Endothelial cell (in vitro differentiated cells): Measurements from ENCODE around the gene GNPDA1. TPM values are rescaled to one million over a fixed set of nuclear protein-coding genes. Genes with fewer than 3 reads are reported as not detected.

Experiments
- DNase-seq: peaks from one replicate; pipeline ENCODE4 v3.0.0; 2021; ENCODE audit warnings: low spot score
- H3K27ac Mint-ChIP-seq: one replicate; pipeline ENCODE4 v1.8.0; 2021; ENCODE audit warnings: mixed read lengths, inconsistent platforms; ENCODE audit not compliant: unreplicated experiment
- H3K27me3 Mint-ChIP-seq: one replicate; pipeline ENCODE4 v1.8.0; 2021; ENCODE audit warnings: mild to moderate bottlenecking, moderate library complexity, mixed read lengths, inconsistent platforms; ENCODE audit not compliant: unreplicated experiment
- H3K36me3 Mint-ChIP-seq: one replicate; pipeline ENCODE4 v1.8.0; 2021; ENCODE audit warnings: mild to moderate bottlenecking, low read depth, mixed read lengths, inconsistent platforms; ENCODE audit not compliant: unreplicated experiment
- H3K4me1 Mint-ChIP-seq: one replicate; pipeline ENCODE4 v1.8.0; 2021; ENCODE audit warnings: mild to moderate bottlenecking, mixed read lengths, inconsistent platforms; ENCODE audit not compliant: unreplicated experiment
- H3K4me3 Mint-ChIP-seq: one replicate; pipeline ENCODE4 v1.8.0; 2021; ENCODE audit warnings: mild to moderate bottlenecking, mixed read lengths, inconsistent platforms; ENCODE audit not compliant: unreplicated experiment
- H3K9me3 Mint-ChIP-seq: one replicate; pipeline ENCODE4 v1.8.0; 2021; ENCODE audit warnings: mixed read lengths, inconsistent platforms; ENCODE audit not compliant: unreplicated experiment
- total RNA-seq: library from RNA; stranded (reverse); fragmentation: NEBNext Ultra II Directional; extraction: Animal tissue kit (Norgen Biotek cat#: 25700); gene quantifications from one replicate; pipeline ENCODE4 v1.2.1, GENCODE V29; 2021; ENCODE audit not compliant: unreplicated experiment
- TF ChIP-seq, protein P1 (sequence below): fragments of 200-600 bp; sonication (generic); IDR thresholded peaks from one replicate; pipeline ENCODE4 v1.5.0; 2021; ENCODE audit warnings: antibody characterized with exemption; ENCODE audit not compliant: unreplicated experiment

Gene GNPDA1
- total RNA-seq, 1 donor from 2014 or later, result 59.5 TPM

- TF ChIP-seq, protein P1, sequence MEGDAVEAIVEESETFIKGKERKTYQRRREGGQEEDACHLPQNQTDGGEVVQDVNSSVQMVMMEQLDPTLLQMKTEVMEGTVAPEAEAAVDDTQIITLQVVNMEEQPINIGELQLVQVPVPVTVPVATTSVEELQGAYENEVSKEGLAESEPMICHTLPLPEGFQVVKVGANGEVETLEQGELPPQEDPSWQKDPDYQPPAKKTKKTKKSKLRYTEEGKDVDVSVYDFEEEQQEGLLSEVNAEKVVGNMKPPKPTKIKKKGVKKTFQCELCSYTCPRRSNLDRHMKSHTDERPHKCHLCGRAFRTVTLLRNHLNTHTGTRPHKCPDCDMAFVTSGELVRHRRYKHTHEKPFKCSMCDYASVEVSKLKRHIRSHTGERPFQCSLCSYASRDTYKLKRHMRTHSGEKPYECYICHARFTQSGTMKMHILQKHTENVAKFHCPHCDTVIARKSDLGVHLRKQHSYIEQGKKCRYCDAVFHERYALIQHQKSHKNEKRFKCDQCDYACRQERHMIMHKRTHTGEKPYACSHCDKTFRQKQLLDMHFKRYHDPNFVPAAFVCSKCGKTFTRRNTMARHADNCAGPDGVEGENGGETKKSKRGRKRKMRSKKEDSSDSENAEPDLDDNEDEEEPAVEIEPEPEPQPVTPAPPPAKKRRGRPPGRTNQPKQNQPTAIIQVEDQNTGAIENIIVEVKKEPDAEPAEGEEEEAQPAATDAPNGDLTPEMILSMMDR, result no peak
- Mint-ChIP-seq H3K4me3 (no peak overlapping the region), H3K4me1 (peaks cover 4% of the 10 kb centered on the region), H3K9me3 (no peaks in the 10 kb centered on the region), H3K27me3 (peaks cover 1% of the 10 kb centered on the region), H3K36me3 (peaks cover 8% of the 10 kb centered on the region), H3K27ac (no peak overlapping the region)
- DNase-seq, result no peak
These were observed 2.9 kb downstream of the GNPDA1 start for GRCh38 chr5:142009886-142010285.

- Mint-ChIP-seq H3K36me3 (peaks cover 13% of the 10 kb centered on the region), H3K4me3 (no peak overlapping the region), H3K9me3 (no peaks in the 10 kb centered on the region), H3K4me1 (peaks cover 4% of the 10 kb centered on the region), H3K27me3 (peaks cover 1% of the 10 kb centered on the region), H3K27ac (no peak overlapping the region)
- DNase-seq, result no peak
- TF ChIP-seq, protein P1, result no peak
These were observed 4.0 kb downstream of the GNPDA1 start for GRCh38 chr5:142008813-142009212.

GRCh38 chr5:142007237-142007544 is 5.6 kb downstream of the GNPDA1 start:
- TF ChIP-seq, protein P1, result no peak
- Mint-ChIP-seq H3K27me3 (peaks cover 1% of the 10 kb centered on the region), H3K4me1 (peaks cover 4% of the 10 kb centered on the region), H3K27ac (no peak overlapping the region), H3K4me3 (no peak overlapping the region), H3K36me3 (peaks cover 14% of the 10 kb centered on the region), H3K9me3 (no peaks in the 10 kb centered on the region)
- no peak for DNase-seq

DNA sequence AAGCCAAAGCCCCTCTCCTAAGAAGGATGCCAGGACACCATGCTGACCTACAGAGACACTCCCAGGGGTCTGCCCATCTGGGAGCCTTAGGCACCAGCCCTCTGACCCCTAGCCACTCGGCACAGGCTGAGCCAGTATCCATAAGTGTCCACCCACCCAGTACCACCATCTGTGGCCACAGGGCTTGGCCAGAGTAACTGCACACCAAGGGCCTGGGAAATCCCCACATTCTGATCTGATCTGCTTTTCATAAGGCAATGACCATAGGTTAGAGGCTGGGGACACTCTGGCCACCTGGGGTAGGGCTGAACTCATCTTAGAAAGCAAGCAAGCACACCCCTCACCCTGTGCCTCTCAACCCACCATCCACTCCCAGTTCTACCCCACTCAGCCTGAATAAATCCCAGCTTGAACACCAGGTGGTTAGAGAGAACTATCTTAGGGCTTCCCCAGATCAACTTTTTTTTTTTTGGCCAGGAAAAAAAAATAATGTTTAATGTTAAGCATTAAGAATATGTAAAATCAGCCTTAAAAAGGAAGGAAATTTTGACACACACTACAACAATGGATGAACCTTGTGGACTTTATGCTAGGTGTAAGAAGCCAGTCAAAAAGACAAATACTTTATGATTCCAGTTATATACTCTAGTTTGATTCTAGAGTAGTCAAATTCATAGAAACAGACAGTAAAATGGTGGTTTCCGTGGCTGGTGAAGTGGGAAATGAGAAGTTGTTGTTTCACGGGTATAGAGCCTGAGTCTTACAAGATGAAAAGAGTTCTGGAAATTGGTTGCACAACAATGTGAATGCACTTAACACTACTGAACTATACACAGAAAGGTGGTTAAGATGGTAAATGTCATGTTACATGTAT is 6.2 kb downstream of the GNPDA1 start:
- TF ChIP-seq, protein P1, result no peak
- Mint-ChIP-seq H3K4me1 (peaks cover under 1% of the 10 kb centered on the region), H3K9me3 (no peaks in the 10 kb centered on the region), H3K27me3 (peaks cover 1% of the 10 kb centered on the region), H3K4me3 (no peak overlapping the region), H3K36me3 (peaks cover 14% of the 10 kb centered on the region), H3K27ac (no peak overlapping the region)
- no peak for DNase-seq

GRCh38 chr5:142003266-142003800 is 9.5 kb downstream of the GNPDA1 start:
- no peak for DNase-seq
- peaks cover 3% of the 10 kb centered on the region for H3K27me3 Mint-ChIP-seq
- TF ChIP-seq, protein P1, result no peak
- H3K4me3 Mint-ChIP-seq, result no peak overlapping the region
- H3K4me1 Mint-ChIP-seq, result peaks cover 10% of the 10 kb centered on the region
- no peak overlapping the region for H3K27ac Mint-ChIP-seq
- H3K9me3 Mint-ChIP-seq, result no peaks in the 10 kb centered on the region
- H3K36me3 Mint-ChIP-seq, result peaks cover 34% of the 10 kb centered on the region
